Measurements from ENCODE around the gene VPS8.
"Not testable (repeated sequence)": the region's sequence is repeated elsewhere in the genome, so short reads cannot be mapped to it uniquely, and the experiment has no call there.

The VPS8 gene

DNA sequence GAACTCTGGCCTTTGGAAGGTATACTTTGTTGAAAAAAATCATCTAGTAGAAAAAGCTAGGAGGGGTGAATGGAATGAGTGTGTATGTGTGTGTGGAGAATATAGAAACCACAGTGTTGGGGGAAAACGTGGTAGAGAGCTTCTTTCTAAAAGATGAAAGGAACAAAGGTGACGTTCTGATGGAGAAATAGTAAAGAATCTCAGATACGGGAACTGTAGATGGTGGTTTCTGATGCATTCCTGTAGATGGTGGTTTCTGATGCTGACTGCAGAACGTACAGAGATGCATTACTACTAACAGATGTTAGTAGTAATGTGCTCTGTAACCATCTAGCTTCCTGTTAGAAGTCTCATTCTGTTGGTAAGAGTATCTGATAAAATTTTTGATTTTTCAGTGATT lies 60.2 kb downstream of the VPS8 start:
- no peak for DNase-seq (ENCODE audit: low spot score)

GRCh38 chr3:184873141-184873540 lies 61.2 kb downstream of the VPS8 start:
- DNase-seq (ENCODE audit: low spot score), result no peak

DNA sequence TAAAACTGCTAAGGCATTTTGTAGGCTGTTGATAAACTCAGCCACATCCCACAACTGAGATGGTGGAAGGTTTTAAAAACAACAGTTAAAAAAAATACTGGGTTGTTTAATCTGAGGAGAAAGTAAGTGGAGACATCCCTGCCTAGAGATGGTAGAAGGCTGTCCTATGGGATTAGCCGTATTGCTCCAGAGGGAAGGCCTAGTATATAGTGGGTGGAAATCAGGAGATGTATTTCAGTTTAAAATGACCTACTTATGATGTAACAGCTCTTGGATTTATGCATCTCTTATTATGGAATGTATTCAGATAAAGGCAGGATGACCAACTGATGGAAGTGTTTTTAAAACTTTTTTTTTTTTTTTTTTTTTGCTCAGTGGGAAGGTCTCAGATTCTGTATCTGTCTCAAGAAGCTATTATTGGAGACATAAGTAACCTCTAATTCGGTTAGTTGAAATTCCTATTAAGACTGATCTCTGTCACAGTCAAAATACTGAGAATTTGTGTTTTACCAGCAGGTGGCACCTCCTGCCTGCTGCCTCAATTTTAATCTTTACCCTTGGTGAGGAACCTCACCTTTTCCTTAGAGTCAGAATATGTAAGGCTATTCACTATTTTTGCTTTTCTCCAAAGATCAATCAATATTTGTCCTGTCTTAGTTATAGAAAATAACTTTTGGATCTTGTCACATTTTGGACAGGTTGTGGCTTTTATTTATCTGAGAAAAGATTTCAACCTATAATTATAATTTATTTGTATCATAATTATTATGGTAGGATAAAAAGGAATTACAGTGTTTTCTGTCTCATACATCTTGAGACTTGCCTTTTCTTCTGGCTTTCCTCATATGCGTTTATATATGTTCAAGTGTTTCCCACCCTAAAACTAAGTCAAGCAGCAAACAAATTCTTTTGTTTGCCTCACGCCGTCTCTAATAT lies 63.0 kb downstream of the VPS8 start:
- DNase-seq (ENCODE audit: low spot score), result peak; percentile 22

DNA sequence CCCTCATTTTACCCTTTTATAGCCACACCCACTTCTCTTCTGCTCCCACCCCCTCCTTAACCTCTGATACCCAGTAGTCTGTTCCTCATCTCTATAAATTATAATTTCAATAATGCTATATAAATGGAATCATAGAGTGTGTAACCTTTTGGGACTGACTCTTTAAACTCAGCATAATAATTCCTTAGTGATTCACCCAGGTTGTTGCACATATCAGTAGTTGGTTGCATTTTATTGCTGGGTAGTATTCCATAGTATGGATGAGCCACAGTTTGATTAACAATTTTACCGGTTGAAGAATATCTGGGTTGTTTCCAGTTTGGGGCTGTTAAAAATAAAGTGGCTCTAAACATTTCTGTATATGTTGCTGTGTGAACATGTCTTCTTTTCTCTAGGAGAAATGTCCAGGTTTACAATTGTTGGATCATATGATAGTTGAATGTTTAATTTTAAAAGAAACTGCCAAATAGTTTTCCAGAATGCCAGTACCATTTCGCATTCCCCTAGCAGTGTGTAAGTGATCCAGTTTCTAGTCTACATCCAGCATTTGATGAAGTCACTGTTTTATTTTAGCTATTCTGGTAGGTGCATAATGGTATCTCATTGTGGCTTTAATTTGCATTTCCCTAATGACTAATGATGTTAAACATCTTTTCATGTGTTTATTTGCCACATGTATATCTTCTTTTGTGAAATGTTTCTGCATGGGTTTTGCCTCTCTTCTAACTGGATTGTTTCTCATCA lies 68.5 kb downstream of the VPS8 start:
- DNase-seq (ENCODE audit: low spot score), result no peak

DNA sequence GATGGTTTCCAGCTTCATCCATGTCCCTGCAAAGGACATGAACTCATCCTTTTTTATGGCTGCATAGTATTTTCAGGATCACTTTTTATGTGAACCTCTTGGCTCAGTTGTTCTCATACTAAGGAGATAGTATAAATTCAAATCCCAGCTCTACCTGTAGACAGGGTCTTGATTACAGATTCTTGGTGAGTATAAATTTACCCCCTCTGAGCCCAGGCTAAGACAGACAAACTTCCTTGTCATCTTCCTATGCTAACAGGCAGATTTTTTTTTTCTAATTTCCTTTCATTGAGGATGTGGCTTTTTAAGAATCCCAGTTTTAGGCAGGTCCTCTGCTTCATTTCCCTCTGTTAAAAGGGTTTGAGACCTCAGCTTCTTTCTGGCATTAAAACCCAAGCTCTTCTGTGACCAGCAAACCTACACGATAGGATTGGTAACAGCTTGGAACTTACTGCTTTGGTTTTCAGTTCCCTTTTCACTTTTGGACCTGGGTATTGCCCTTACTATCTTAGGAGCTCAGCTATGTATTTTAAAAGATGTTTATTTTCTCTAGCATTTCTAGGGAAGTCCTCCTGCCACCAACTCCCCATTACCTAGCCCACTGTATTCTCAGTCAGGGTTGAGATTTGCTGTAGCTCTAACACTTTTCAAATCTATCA lies 72.5 kb downstream of the VPS8 start:
- DNase-seq (ENCODE audit: low spot score), result no peak

- DNase-seq (ENCODE audit: low spot score), result no peak
Observed at GRCh38 chr3:184885112-184885511, 73.1 kb downstream of the VPS8 start.

DNA sequence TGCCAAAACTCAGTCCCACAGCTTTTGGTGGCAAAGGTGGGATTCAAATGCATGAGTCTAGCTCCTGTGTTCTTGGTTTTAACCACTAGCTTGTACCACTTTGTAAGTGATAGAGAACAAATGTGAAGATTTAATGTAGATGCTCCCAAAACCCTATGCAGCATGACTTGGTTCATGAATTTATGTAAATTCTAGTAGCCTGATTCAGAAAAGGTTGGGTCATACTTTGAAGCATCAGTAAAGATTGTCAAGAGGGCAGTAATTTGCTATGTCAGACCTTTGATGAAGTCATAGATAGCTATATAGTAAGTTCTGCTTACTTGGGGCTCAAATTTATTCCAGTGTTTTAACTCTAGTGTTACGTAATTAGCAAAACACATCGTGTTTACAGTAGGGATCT lies 75.6 kb downstream of the VPS8 start:
- DNase-seq (ENCODE audit: low spot score), result no peak

DNA sequence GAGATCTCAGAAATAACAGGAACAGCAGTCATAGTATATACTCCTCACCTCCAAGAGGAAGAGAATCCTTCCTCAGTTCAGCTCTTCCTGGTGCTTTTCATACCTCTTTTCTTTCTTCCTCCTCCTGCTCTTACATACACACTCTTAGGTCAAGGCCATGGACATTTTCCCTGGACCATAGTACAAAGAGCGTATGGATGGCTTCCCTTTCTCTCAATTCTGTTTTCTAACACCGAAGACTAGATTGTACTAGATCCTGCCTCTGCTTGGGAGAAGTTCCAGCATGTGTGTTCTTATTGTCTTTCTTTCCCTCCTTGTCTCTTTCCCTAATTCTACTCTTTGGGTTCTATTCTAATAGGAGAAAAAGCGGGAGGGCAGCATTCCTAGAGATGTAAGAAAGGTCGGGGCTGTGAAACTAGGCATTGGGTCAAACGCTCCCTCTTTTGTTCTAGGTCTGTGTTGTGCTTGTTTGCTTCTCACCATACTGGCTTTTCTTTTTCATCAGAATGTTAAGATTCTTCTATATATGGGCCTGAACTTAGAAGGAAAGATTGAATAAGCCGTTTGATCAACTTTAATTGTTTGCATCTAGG lies 77.4 kb downstream of the VPS8 start:
- no peak for DNase-seq (ENCODE audit: low spot score)

- DNase-seq (ENCODE audit: low spot score), result no peak
Observed at GRCh38 chr3:184894051-184894450, 82.1 kb downstream of the VPS8 start.

- DNase-seq (ENCODE audit: low spot score), result no peak
Observed at GRCh38 chr3:184895350-184895749, 83.4 kb downstream of the VPS8 start.

GRCh38 chr3:184896336-184896735 lies 84.4 kb downstream of the VPS8 start:
- no peak for DNase-seq (ENCODE audit: low spot score)

GRCh38 chr3:184899953-184900595 lies 88.1 kb downstream of the VPS8 start:
- DNase-seq (ENCODE audit: low spot score), result no peak

GRCh38 chr3:184907031-184907430 lies 95.1 kb downstream of the VPS8 start:
- not testable (repeated sequence) for DNase-seq (ENCODE audit: low spot score)

- DNase-seq (ENCODE audit: low spot score), result no peak
Observed at GRCh38 chr3:184907681-184908649, 96.0 kb downstream of the VPS8 start.

DNA sequence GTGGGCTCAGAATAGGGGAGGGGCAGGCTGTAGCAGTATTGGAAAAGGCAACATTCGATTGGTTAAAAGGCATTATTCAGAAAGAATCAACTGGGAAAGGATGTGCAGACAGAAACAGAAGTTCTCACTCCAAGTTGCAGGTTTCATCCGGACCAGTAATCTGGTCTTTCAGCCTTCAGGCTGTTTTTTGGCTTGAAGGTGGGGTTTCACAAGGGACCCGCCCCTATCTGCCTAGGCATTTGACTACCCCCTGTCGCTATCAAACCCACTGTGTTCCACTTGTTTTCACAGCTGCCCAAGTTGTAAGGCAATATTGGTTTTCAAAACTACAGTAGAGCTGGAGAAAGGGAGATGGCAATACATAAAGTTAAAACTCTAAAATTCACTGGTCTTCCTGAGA lies 96.9 kb downstream of the VPS8 start:
- DNase-seq (ENCODE audit: low spot score), result no peak

GRCh38 chr3:184910664-184911063 lies 98.7 kb downstream of the VPS8 start:
- DNase-seq (ENCODE audit: low spot score), result no peak

DNA sequence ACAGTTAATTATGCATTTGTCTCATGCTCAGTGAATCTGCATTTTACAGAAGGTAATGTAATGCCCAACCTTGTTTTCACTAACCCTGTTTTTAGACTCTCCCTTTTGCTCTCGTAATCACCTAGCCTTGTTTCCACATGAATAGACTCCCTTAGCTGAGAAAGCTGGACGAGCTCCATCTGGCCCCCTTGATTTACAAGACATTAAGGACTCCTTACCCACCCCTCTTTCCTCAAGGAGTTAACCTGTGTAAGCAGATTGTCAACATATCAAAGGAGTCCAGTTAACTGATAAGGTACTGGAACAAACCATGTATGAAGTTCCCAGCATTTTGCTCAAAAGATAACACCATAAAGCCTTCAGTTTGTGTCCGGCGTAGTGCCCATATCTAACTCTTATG lies 99.6 kb downstream of the VPS8 start:
- no peak for DNase-seq (ENCODE audit: low spot score)

GRCh38 chr3:184912163-184912562 lies 100.2 kb downstream of the VPS8 start:
- DNase-seq (ENCODE audit: low spot score), result no peak

DNA sequence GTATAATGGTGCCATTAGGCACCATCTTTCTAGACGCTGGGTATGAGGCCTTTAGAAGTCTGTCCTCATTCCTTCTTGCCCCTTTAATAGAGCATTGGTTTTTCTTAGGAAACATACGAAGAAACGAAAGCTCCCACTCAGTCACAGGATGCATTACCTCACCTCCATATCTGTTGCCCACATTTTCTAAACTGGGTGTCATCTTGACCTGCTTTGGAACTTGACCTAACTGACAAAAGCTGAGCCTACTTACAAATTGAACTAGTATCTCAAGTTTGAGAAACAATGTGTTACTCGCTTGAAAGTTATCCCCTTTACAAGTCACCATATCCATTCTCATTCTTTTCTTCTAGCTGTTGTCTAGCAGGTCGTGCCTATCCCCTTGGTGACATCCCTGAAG lies 102.7 kb downstream of the VPS8 start:
- DNase-seq (ENCODE audit: low spot score), result no peak

GRCh38 chr3:184918750-184919149 lies 106.8 kb downstream of the VPS8 start:
- DNase-seq (ENCODE audit: low spot score), result no peak

GRCh38 chr3:184919651-184920050 lies 107.7 kb downstream of the VPS8 start:
- DNase-seq (ENCODE audit: low spot score), result no peak

All from hematopoietic multipotent progenitor cell treated with erythropoietin and hydrocortisone succinate and interleukin-3 and kit ligand, for 17 days (in vitro differentiated cells).